Measurements from ENCODE around the gene HOXD10. TPM values are rescaled to one million over a fixed set of nuclear protein-coding genes. Genes with fewer than 3 reads are reported as not detected.

HOXD10 gene
- polyA plus RNA-seq, 1 experiment: not detected

DNA sequence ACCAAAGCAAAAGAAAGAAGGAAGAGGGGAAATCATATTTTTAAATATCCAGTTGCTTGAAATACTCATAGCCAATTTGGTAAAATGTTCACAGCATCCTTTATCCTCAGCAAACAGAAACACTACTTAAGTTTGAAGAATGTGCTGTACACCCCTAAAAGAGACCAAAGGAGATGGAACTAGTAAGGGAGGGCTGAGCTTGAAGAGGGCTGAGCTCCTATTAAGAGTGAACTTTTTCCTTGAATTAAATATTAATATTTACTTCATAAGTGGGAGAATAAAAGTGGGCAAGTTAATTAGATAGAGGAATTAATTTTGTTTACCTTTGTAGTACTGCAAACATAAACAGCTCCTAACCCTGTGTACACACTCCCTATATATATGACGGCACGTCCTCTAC is 39.8 kb upstream of the HOXD10 start:
- TF ChIP-seq CTCF (IDR thresholded peaks at IDR 0.05; ENCODE audit: low read depth, low read length): no peak
- Histone ChIP-seq H3K27me3 (ENCODE audit: control insufficient read depth, insufficient read depth, low read length) (peaks cover 86% of the 10 kb centered on the region), H3K4me3 (ENCODE audit: low read depth, low read length) (no peak overlapping the region), H3K9me3 (ENCODE audit: control insufficient read depth, insufficient read depth, low read length) (peaks cover 11% of the 10 kb centered on the region), H3K27ac (ENCODE audit: low read depth, low read length) (no peak overlapping the region)
- CTCF ChIA-PET: interaction anchor here (0.8 to 2.1 kb wide), 3 partner anchors 11 to 662 kb away, joined by 3 to 8 read pairs (median 3); no protein-coding TSS in a partner anchor
- POLR2A ChIA-PET: no interaction called here
- no peak for DNase-seq (ENCODE audit: low read depth, low spot score)

- ChIA-PET CTCF (interaction anchor here (1.0 to 3.2 kb wide), 2 partner anchors 50 to 390 kb away, joined by 3 to 22 read pairs; no protein-coding TSS in a partner anchor), POLR2A (no interaction called here)
- no peak for TF ChIP-seq CTCF (IDR thresholded peaks at IDR 0.05; ENCODE audit: low read depth, low read length)
- Histone ChIP-seq H3K4me3 (ENCODE audit: low read depth, low read length) (no peak overlapping the region), H3K27ac (ENCODE audit: low read depth, low read length) (no peak overlapping the region), H3K9me3 (ENCODE audit: control insufficient read depth, insufficient read depth, low read length) (peaks cover 28% of the 10 kb centered on the region), H3K27me3 (ENCODE audit: control insufficient read depth, insufficient read depth, low read length) (peaks cover 86% of the 10 kb centered on the region)
- no peak for DNase-seq (ENCODE audit: low read depth, low spot score)
These were observed 37.9 kb upstream of the HOXD10 start for GRCh38 chr2:176078541-176079284.

- Histone ChIP-seq H3K4me3 (ENCODE audit: low read depth, low read length) (no peak overlapping the region), H3K27ac (ENCODE audit: low read depth, low read length) (no peak overlapping the region), H3K9me3 (ENCODE audit: control insufficient read depth, insufficient read depth, low read length) (peaks cover 28% of the 10 kb centered on the region), H3K27me3 (ENCODE audit: control insufficient read depth, insufficient read depth, low read length) (peaks cover 89% of the 10 kb centered on the region)
- ChIA-PET CTCF (interaction anchor here (0.7 to 3.2 kb wide), 4 partner anchors 51 to 390 kb away, joined by 3 to 22 read pairs (median 4); no protein-coding TSS in a partner anchor), POLR2A (no interaction called here)
- DNase-seq (ENCODE audit: low read depth, low spot score): no peak
- no peak for TF ChIP-seq CTCF (IDR thresholded peaks at IDR 0.05; ENCODE audit: low read depth, low read length)
These were observed 37.2 kb upstream of the HOXD10 start for GRCh38 chr2:176079285-176079830.

- Histone ChIP-seq H3K9me3 (ENCODE audit: control insufficient read depth, insufficient read depth, low read length) (peaks cover 31% of the 10 kb centered on the region), H3K27ac (ENCODE audit: low read depth, low read length) (no peak overlapping the region), H3K4me3 (ENCODE audit: low read depth, low read length) (no peak overlapping the region), H3K27me3 (ENCODE audit: control insufficient read depth, insufficient read depth, low read length) (peaks cover 89% of the 10 kb centered on the region)
- ChIA-PET POLR2A (no interaction called here), CTCF (interaction anchor here (0.5 to 3.2 kb wide), 5 partner anchors 51 to 391 kb away, joined by 3 to 22 read pairs (median 4); no protein-coding TSS in a partner anchor)
- TF ChIP-seq CTCF (IDR thresholded peaks at IDR 0.05; ENCODE audit: low read depth, low read length): peak; percentile 56
- no peak for DNase-seq (ENCODE audit: low read depth, low spot score)
These were observed 36.6 kb upstream of the HOXD10 start for GRCh38 chr2:176079831-176080539.
